ENCODE data around the gene SLC25A21. TPM values are rescaled to one million over a fixed set of nuclear protein-coding genes. Genes with fewer than 3 reads are reported as not detected.

Gene SLC25A21
- total and polyA plus RNA-seq, 2 of the 13 experiments (the other 11 are each of a cell fraction or from before 2014, with no cell fraction given): 1.9 to 2.9 TPM

- TF ChIP-seq ARID5B (CRISPR knock-in tag; IDR thresholded peaks at IDR 0.05) (0 out of 2 replicates have a peak, but pooled peaks have one; percentile 16), CEBPG (CRISPR knock-in tag; IDR thresholded peaks at IDR 0.05) (peak; percentile 61), ZNF331 (CRISPR knock-in tag; IDR thresholded peaks at IDR 0.05) (no peak), TEAD3 (CRISPR knock-in tag; optimal IDR thresholded peaks at IDR 0.05; ENCODE audit: borderline replicate concordance) (peak; percentile 43), SOX5 (CRISPR knock-in tag; IDR thresholded peaks at IDR 0.05; ENCODE audit: borderline replicate concordance) (peak; percentile 68), ZNF232 (CRISPR knock-in tag; IDR thresholded peaks at IDR 0.05; ENCODE audit: borderline replicate concordance) (no peak), GABPB1 (CRISPR knock-in tag; IDR thresholded peaks at IDR 0.05) (peak; percentile 35; the same call in 1 of the 2 replicates), EED (CRISPR knock-in tag; IDR thresholded peaks at IDR 0.05) (no peak), SOX13 (IDR thresholded peaks at IDR 0.05) (no peak), SOX13 (CRISPR knock-in tag; conservative IDR thresholded peaks at IDR 0.05 in 1 of 2, IDR thresholded peaks at IDR 0.05 in 1 of 2) (peak in 1 of 2 experiments; percentile 53; a peak in 1 of 4 replicates), GABPA (IDR thresholded peaks at IDR 0.05; ENCODE audit: low read depth, low read length) (no peak), GABPA (CRISPR knock-in tag; IDR thresholded peaks at IDR 0.05; ENCODE audit: low read depth) (peak; percentile 25; the same call in 1 of the 2 replicates), FOSL2 (CRISPR knock-in tag; IDR thresholded peaks at IDR 0.05) (peak; percentile 24; the same call in 1 of the 2 replicates), ATF4 (CRISPR knock-in tag; IDR thresholded peaks at IDR 0.05) (peak in 1 of 2 experiments; percentile 44; a peak in 2 of 4 replicates), BCL6 (CRISPR knock-in tag; IDR thresholded peaks at IDR 0.05) (peak; percentile 72), PHF8 (CRISPR knock-in tag; IDR thresholded peaks at IDR 0.05) (no peak), RBFOX2 (IDR thresholded peaks at IDR 0.05; ENCODE audit: low read depth, low read length) (no peak), PHF21A (CRISPR knock-in tag; IDR thresholded peaks at IDR 0.05) (0 out of 2 replicates have a peak, but pooled peaks have one; percentile 26)
Measured at GRCh38 chr14:36716614-36717184, 455.7 kb downstream of the SLC25A21 start (continued).
